SK-N-SH treated with all-trans-retinoic acid at 6 μM for 48 hours (cell line): ENCODE results near the gene COL15A1.

Experiments
- ATAC-seq: fragments of 200-7000 bp; cut with Tn5 transposase; 3 replicates; pipeline ENCODE4 v1.9.1; 2020; ENCODE audit warnings: mild to moderate bottlenecking, moderate library complexity
- ARNTL ChIP-seq: fragments of 450-650 bp; formaldehyde crosslinking; IDR thresholded peaks from 2 replicates; pipeline ENCODE4 v1.5.0; 2020; ENCODE audit warnings: low read depth, mild to moderate bottlenecking, moderate library complexity, borderline replicate concordance
- BACH2 ChIP-seq: fragments of 250-450 bp; sonication (Bioruptor Pico); IDR thresholded peaks from 2 replicates; pipeline ENCODE4 v1.9.0; 2021; ENCODE audit warnings: mild to moderate bottlenecking, borderline replicate concordance
- CSDC2 ChIP-seq: fragments of 250-450 bp; sonication (Bioruptor Pico); IDR thresholded peaks from 2 replicates; pipeline ENCODE4 v1.5.0; 2020; ENCODE audit warnings: mild to moderate bottlenecking, moderate library complexity
- ESRRG ChIP-seq: fragments of 250-450 bp; sonication (Bioruptor Pico); IDR thresholded peaks from 2 replicates; pipeline ENCODE4 v1.6.1; 2021; ENCODE audit warnings: mild to moderate bottlenecking
- ISL1 ChIP-seq: fragments of 250-450 bp; sonication (Bioruptor Pico); IDR thresholded peaks from 2 replicates; pipeline ENCODE4 v2.1.2; 2022; ENCODE audit warnings: mild to moderate bottlenecking, moderate library complexity
- OSR1 ChIP-seq: fragments of 250-450 bp; sonication (Bioruptor Pico); IDR thresholded peaks from 2 replicates; pipeline ENCODE4 v1.8.0; 2022; ENCODE audit warnings: moderate library complexity, mild to moderate bottlenecking, inconsistent platforms
- PPARA ChIP-seq: fragments of 250-450 bp; sonication (Bioruptor Pico); IDR thresholded peaks from 2 replicates; pipeline ENCODE4 v1.5.0; 2020; ENCODE audit warnings: mild to moderate bottlenecking, borderline replicate concordance
- SNAI2 ChIP-seq: fragments of 250-450 bp; sonication (Bioruptor Pico); IDR thresholded peaks from 2 replicates; pipeline ENCODE4 v1.5.0; 2020; ENCODE audit warnings: mild to moderate bottlenecking, moderate library complexity
- TOX ChIP-seq: fragments of 250-450 bp; sonication (Bioruptor Pico); IDR thresholded peaks from 2 replicates; pipeline ENCODE4 v1.8.0; 2021; ENCODE audit warnings: mild to moderate bottlenecking, moderate library complexity, borderline replicate concordance
- ZC3H10 ChIP-seq: fragments of 250-450 bp; sonication (Bioruptor Pico); IDR thresholded peaks from 2 replicates; pipeline ENCODE4 v1.5.1; 2021; ENCODE audit warnings: mild to moderate bottlenecking, moderate library complexity
- ZNF565 ChIP-seq: fragments of 450-650 bp; formaldehyde crosslinking; conservative IDR thresholded peaks from 2 replicates; pipeline ENCODE4 v1.5.0; 2020; ENCODE audit warnings: low read depth, mild to moderate bottlenecking, moderate library complexity
- ZNF70 ChIP-seq: fragments of 450-650 bp; formaldehyde crosslinking; IDR thresholded peaks from 2 replicates; pipeline ENCODE4 v1.5.0; 2020; ENCODE audit warnings: mild to moderate bottlenecking, moderate library complexity
- ZNF8 ChIP-seq: fragments of 450-650 bp; formaldehyde crosslinking; IDR thresholded peaks from 2 replicates; pipeline ENCODE4 v1.5.0; 2020; ENCODE audit warnings: mild to moderate bottlenecking, moderate library complexity
- TF ChIP-seq, protein P1 (sequence below): fragments of 250-450 bp; sonication (Bioruptor Pico); IDR thresholded peaks from 2 replicates; pipeline ENCODE4 v1.8.0; 2020; ENCODE audit warnings: mild to moderate bottlenecking, moderate library complexity, borderline replicate concordance
- TF ChIP-seq, protein P2 (sequence below): fragments of 250-450 bp; sonication (Bioruptor Pico); IDR thresholded peaks from 2 replicates; pipeline ENCODE4 v1.5.0; 2020; ENCODE audit warnings: mild to moderate bottlenecking, moderate library complexity
- TF ChIP-seq, protein P3 (sequence below): fragments of 250-450 bp; sonication (Bioruptor Pico); IDR thresholded peaks from 2 replicates; pipeline ENCODE4 v1.8.0; 2021; ENCODE audit warnings: low read depth, mild to moderate bottlenecking, moderate library complexity, borderline replicate concordance
- TF ChIP-seq, protein P4 (sequence below): fragments of 250-450 bp; sonication (Bioruptor Pico); IDR thresholded peaks from 2 replicates; pipeline ENCODE4 v1.5.1; 2021; ENCODE audit warnings: mild to moderate bottlenecking, moderate library complexity

The COL15A1 gene

DNA sequence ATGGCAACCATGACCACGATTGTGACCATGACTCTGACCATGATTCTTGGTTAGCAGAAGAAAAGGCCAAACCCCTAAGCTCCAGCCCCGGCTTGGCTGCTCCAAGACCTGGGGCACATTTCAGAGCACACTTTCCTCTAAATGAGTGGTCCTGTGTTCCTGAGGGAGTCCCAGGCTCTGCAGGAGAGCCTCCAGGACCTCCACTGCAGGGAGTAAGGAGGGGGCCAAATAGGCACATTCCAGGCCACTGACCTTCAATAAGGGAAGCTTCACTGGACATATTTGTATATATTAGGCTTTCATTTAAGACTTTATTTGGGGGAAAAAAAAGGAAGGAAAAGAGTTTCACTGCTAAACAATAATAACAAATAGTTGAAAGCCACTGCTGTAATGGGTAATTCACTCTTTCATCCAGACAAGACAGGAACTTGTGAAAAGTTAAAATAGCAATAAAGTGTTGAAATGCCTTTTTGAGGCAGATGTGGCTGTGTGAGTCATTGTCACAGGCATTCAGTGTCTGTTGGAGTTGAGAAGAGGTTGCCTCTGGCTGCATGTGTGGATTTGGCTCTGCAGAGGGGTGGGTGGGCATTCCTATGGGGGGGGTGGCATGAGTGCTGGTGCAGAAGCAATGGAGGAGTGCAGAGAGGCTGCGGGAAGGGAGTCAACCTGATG is 97.3 kb downstream of the COL15A1 start (continued):
- TF ChIP-seq, protein P1, sequence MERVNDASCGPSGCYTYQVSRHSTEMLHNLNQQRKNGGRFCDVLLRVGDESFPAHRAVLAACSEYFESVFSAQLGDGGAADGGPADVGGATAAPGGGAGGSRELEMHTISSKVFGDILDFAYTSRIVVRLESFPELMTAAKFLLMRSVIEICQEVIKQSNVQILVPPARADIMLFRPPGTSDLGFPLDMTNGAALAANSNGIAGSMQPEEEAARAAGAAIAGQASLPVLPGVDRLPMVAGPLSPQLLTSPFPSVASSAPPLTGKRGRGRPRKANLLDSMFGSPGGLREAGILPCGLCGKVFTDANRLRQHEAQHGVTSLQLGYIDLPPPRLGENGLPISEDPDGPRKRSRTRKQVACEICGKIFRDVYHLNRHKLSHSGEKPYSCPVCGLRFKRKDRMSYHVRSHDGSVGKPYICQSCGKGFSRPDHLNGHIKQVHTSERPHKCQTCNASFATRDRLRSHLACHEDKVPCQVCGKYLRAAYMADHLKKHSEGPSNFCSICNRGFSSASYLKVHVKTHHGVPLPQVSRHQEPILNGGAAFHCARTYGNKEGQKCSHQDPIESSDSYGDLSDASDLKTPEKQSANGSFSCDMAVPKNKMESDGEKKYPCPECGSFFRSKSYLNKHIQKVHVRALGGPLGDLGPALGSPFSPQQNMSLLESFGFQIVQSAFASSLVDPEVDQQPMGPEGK (CRISPR knock-in tag): no peak
- TF ChIP-seq ISL1 (no peak), PPARA (no peak)

DNA sequence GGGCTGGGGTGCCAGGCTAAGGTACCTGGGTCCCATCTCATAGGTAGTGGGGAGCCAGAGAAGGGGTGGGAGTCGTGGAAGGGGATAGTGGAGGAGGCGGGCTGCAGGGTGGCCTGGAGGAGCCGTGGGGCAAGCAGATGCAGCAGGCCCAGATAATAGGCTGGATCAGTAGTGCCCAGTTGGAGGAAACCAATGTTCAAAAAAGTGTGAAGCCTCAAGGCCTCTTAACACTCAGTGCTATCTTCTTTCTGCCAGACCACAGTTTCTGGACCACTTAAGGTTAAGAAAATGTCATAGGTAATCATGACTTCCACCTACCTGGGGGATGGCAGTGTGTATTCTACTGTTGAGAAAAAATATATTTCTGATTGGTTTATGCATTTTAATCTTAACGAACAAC is 97.9 kb downstream of the COL15A1 start:
- TF ChIP-seq, protein P1 (CRISPR knock-in tag): no peak
- TF ChIP-seq ZNF8 (CRISPR knock-in tag) (no peak), TOX (CRISPR knock-in tag) (no peak), ZC3H10 (CRISPR knock-in tag) (no peak), CSDC2 (no peak), ZNF70 (no peak), ESRRG (CRISPR knock-in tag) (no peak), BACH2 (no peak), ZNF565 (CRISPR knock-in tag) (no peak), PPARA (no peak), ARNTL (no peak)
- TF ChIP-seq, protein P2, sequence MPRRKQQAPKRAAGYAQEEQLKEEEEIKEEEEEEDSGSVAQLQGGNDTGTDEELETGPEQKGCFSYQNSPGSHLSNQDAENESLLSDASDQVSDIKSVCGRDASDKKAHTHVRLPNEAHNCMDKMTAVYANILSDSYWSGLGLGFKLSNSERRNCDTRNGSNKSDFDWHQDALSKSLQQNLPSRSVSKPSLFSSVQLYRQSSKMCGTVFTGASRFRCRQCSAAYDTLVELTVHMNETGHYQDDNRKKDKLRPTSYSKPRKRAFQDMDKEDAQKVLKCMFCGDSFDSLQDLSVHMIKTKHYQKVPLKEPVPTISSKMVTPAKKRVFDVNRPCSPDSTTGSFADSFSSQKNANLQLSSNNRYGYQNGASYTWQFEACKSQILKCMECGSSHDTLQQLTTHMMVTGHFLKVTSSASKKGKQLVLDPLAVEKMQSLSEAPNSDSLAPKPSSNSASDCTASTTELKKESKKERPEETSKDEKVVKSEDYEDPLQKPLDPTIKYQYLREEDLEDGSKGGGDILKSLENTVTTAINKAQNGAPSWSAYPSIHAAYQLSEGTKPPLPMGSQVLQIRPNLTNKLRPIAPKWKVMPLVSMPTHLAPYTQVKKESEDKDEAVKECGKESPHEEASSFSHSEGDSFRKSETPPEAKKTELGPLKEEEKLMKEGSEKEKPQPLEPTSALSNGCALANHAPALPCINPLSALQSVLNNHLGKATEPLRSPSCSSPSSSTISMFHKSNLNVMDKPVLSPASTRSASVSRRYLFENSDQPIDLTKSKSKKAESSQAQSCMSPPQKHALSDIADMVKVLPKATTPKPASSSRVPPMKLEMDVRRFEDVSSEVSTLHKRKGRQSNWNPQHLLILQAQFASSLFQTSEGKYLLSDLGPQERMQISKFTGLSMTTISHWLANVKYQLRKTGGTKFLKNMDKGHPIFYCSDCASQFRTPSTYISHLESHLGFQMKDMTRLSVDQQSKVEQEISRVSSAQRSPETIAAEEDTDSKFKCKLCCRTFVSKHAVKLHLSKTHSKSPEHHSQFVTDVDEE (CRISPR knock-in tag): no peak
- TF ChIP-seq, protein P3, sequence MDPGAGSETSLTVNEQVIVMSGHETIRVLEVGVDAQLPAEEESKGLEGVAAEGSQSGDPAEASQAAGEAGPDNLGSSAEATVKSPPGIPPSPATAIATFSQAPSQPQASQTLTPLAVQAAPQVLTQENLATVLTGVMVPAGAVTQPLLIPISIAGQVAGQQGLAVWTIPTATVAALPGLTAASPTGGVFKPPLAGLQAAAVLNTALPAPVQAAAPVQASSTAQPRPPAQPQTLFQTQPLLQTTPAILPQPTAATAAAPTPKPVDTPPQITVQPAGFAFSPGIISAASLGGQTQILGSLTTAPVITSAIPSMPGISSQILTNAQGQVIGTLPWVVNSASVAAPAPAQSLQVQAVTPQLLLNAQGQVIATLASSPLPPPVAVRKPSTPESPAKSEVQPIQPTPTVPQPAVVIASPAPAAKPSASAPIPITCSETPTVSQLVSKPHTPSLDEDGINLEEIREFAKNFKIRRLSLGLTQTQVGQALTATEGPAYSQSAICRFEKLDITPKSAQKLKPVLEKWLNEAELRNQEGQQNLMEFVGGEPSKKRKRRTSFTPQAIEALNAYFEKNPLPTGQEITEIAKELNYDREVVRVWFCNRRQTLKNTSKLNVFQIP (CRISPR knock-in tag): no peak
- ATAC-seq: no peak

DNA sequence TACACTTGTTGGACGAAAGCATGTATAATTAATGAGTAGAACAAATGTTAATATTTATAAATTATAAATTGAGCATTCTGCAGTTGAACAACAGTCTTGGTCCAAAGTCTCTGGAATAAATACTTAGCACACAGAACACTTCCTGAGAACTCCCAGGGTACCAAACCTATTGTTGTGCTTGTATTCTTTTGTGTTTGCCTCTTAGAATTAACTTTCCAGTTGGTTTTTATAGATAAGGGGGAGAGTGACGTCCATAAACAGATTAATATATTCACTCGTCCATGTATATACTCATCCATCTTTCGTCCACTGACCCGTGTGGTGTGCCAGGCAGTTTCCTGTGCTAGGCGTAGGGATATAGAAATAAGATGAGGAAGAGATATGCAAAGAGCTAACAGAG is 98.9 kb downstream of the COL15A1 start:
- ATAC-seq: no peak
- no peak for TF ChIP-seq ZC3H10 (CRISPR knock-in tag)
- TF ChIP-seq, protein P1 (CRISPR knock-in tag): no peak
- no peak for TF ChIP-seq ZNF565 (CRISPR knock-in tag)
- TF ChIP-seq SNAI2 (CRISPR knock-in tag): no peak
- TF ChIP-seq, protein P4, sequence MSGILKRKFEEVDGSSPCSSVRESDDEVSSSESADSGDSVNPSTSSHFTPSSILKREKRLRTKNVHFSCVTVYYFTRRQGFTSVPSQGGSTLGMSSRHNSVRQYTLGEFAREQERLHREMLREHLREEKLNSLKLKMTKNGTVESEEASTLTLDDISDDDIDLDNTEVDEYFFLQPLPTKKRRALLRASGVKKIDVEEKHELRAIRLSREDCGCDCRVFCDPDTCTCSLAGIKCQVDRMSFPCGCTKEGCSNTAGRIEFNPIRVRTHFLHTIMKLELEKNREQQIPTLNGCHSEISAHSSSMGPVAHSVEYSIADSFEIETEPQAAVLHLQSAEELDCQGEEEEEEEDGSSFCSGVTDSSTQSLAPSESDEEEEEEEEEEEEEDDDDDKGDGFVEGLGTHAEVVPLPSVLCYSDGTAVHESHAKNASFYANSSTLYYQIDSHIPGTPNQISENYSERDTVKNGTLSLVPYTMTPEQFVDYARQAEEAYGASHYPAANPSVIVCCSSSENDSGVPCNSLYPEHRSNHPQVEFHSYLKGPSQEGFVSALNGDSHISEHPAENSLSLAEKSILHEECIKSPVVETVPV (CRISPR knock-in tag): no peak
- TF ChIP-seq CSDC2: no peak
- no peak for TF ChIP-seq OSR1 (CRISPR knock-in tag)
